KBM-7 (cell line): ENCODE results near the gene ANKFY1.

Experiments used
- DNase-seq: peaks from one replicate; pipeline ENCODE4 v3.0.0-alpha.2; 2015
- in situ Hi-C: fragments of 300-500 bp; cut with MboI; formaldehyde crosslinking; loops from 2 replicates; pipeline ENCODE4 v1.14.3; 2020; ENCODE audit warnings: low sequenced_read_pairs, low pct_unique_long_range_greater_than_20kb, mixed read lengths

The ANKFY1 gene

GRCh38 chr17:4263282-4264215, at the start of gene ANKFY1:
Gene ANKFY1 (minus strand): TSS chr17:4263979. CDS start chr17:4263941, 38 bp downstream.
- DNase-seq = peak; percentile 95
- in situ Hi-C loops = no loop called here

GRCh38 chr17:4310354-4311060, 46.7 kb upstream of the ANKFY1 start:
- DNase-seq = no peak
- in situ Hi-C loops = no loop called here

GRCh38 chr17:4309897-4310296, 46.1 kb upstream of the ANKFY1 start:
- DNase-seq = no peak
- in situ Hi-C loops = no loop called here

- DNase-seq = no peak
- in situ Hi-C loops = no loop called here
These were observed 43.6 kb upstream of the ANKFY1 start for GRCh38 chr17:4307179-4307930.

GRCh38 chr17:4305224-4305623, 41.4 kb upstream of the ANKFY1 start:
- DNase-seq = no peak
- in situ Hi-C loops = no loop called here

- in situ Hi-C loops = no loop called here
- peak; percentile 42 for DNase-seq
These were observed 40.7 kb upstream of the ANKFY1 start for GRCh38 chr17:4304417-4305027.

- in situ Hi-C loops = no loop called here
These were observed 37.3 kb upstream of the ANKFY1 start for GRCh38 chr17:4301066-4301465.

GRCh38 chr17:4297351-4297750, 33.6 kb upstream of the ANKFY1 start:
- no peak for DNase-seq
- in situ Hi-C loops = no loop called here

More at GRCh38 chr17:4301066-4301465, 37.3 kb upstream of the ANKFY1 start:
- DNase-seq = no peak

GRCh38 chr17:4295686-4296085, 31.9 kb upstream of the ANKFY1 start:
- no peak for DNase-seq
- in situ Hi-C loops = no loop called here

- in situ Hi-C loops = no loop called here
- peak; percentile 14 for DNase-seq
These were observed 29.8 kb upstream of the ANKFY1 start for GRCh38 chr17:4293572-4293971.

GRCh38 chr17:4287710-4288109, 23.9 kb upstream of the ANKFY1 start:
- in situ Hi-C loops = no loop called here
- DNase-seq = no peak

GRCh38 chr17:4276514-4276913, 12.7 kb upstream of the ANKFY1 start:
- no peak for DNase-seq
- in situ Hi-C loops = no loop called here

- no peak for DNase-seq
- in situ Hi-C loops = no loop called here
These were observed 9.2 kb upstream of the ANKFY1 start for GRCh38 chr17:4272972-4273368.

- no peak for DNase-seq
- in situ Hi-C loops = no loop called here
These were observed 8.6 kb upstream of the ANKFY1 start for GRCh38 chr17:4272213-4272971.

- no peak for DNase-seq
- in situ Hi-C loops = no loop called here
These were observed 7.0 kb upstream of the ANKFY1 start for GRCh38 chr17:4270736-4271135.

GRCh38 chr17:4269915-4270314, 6.1 kb upstream of the ANKFY1 start:
- in situ Hi-C loops = no loop called here
- no peak for DNase-seq

- in situ Hi-C loops = no loop called here
- DNase-seq = no peak
These were observed 3.6 kb upstream of the ANKFY1 start for GRCh38 chr17:4267402-4267801.

- no peak for DNase-seq
- in situ Hi-C loops = no loop called here
These were observed 2.8 kb upstream of the ANKFY1 start for GRCh38 chr17:4266550-4266949.

GRCh38 chr17:4262703-4263102, 1.1 kb downstream of the ANKFY1 start:
- in situ Hi-C loops = no loop called here
- no peak for DNase-seq
